Lung (tissue), 12 donors: ENCODE data around the gene GABBR2. TPM values are rescaled to one million over a fixed set of nuclear protein-coding genes. Genes with fewer than 3 reads are reported as not detected.

Experiments used
- ATAC-seq: fragments of 200-7000 bp; cut with Tn5 transposase; one replicate; pipeline ENCODE4 v1.9.1; 2020; ENCODE audit warnings: moderate number of reproducible peaks; ENCODE audit not compliant: insufficient read depth, low FRiP score
- DNase-seq, 3 donors: peaks; one replicate each; pipeline ENCODE4 v3.0.0-alpha.2; 2013 to 2017
- H3K27ac ChIP-seq, 2 donors: one replicate each; pipeline ENCODE4 v1.5.1; 2013; ENCODE audit warnings: mild to moderate bottlenecking in 2 of 2, moderate library complexity in 2 of 2, control low read depth in 1 of 2, inconsistent platforms in 1 of 2, low read depth in 1 of 2, low read length in 1 of 2
- H3K27me3 ChIP-seq, 3 donors: one replicate each; pipeline ENCODE4 v1.5.1; 2013; ENCODE audit warnings: low read length in 2 of 3; ENCODE audit not compliant: control insufficient read depth in 3 of 3, insufficient read depth in 3 of 3
- H3K36me3 ChIP-seq, 4 donors: one replicate each; pipeline ENCODE4 v1.5.1; 2013; ENCODE audit warnings: low read length in 4 of 4, mild to moderate bottlenecking in 1 of 4, moderate library complexity in 1 of 4; ENCODE audit not compliant: control insufficient read depth in 4 of 4, insufficient read depth in 4 of 4
- H3K4me1 ChIP-seq, 5 donors: one replicate each; pipeline ENCODE4 v1.5.1; 2013; ENCODE audit warnings: low read length in 5 of 5, mild to moderate bottlenecking in 2 of 5, moderate library complexity in 1 of 5; ENCODE audit not compliant: control insufficient read depth in 5 of 5, insufficient read depth in 5 of 5
- H3K4me3 ChIP-seq: one replicate; pipeline ENCODE4 v1.5.1; 2013; ENCODE audit warnings: mild to moderate bottlenecking, control low read depth, moderate library complexity
- H3K9ac ChIP-seq, 2 donors: one replicate each; pipeline ENCODE4 v1.5.1; 2013; ENCODE audit warnings: low read length in 2 of 2, control low read depth in 1 of 2; ENCODE audit not compliant: insufficient read depth in 1 of 2
- H3K9me3 ChIP-seq, 4 donors: one replicate each; pipeline ENCODE4 v1.5.1; 2013; ENCODE audit warnings: low read length in 3 of 4, mild to moderate bottlenecking in 1 of 4, moderate library complexity in 1 of 4; ENCODE audit not compliant: control insufficient read depth in 4 of 4, insufficient read depth in 3 of 4
- WGBS, 2 donors: extraction: QIAGEN DNeasy Blood & Tissue Kit; methylation state at CpG; one replicate each; pipeline ENCODE4 v1.1.7; 2013; 5-methylcytosine and 5-hydroxymethylcytosine counted together
- polyA plus RNA-seq, 2 donors: library from polyadenylated mRNA; stranded (reverse); fragments of 200-250 nt; gene quantifications; one replicate each; pipeline ENCODE4 v1.2.1, GENCODE V29; 2013
- total RNA-seq, 2 donors: library from RNA; depleted of rRNA in 1 of 2; stranded (reverse); fragments of >200 nt in 1 of 2; gene quantifications; one replicate each; pipeline ENCODE4 v1.2.1, GENCODE V29; 2014 to 2021
- TF ChIP-seq, protein P1 (sequence below): IDR thresholded peaks from 2 replicates; pipeline ENCODE4 v1.5.1; 2012; ENCODE audit warnings: mild to moderate bottlenecking; ENCODE audit errors: control extremely low read depth, extremely low read depth
- donor health status: control.
- donor health status: control.
- donor health status: Bipolar disorder and iron deficiency.
- donor health status: healthy.
- donor health status: DM: yes; HTN: yes; CAD: no.

GABBR2 gene
- total and polyA plus RNA-seq, 4 donors: 0.40 to 1.8 (median 0.64) TPM

DNA sequence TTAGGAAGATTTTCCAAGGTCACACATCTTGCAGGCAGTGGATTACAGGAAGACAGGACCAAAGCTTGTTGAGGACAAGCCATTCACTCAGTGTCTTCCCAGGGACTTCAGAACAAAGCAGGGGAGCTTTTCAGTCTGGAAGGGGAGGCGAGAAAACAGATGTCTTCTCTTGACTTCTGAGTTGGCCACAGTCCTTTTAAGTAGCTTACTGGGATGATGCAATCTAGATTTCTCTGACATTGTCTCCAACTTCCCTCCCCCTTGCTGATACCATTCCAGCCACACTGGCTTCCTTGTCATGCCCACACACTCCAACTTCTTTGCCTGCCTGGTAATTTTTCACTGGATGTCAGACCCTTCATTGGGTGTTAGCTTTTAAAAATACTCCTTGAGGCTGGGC lies 279.1 kb downstream of the GABBR2 start:
- Histone ChIP-seq H3K4me1 (peaks cover 0 to 7% (median 0%) of the 10 kb centered on the region in 5 donors), H3K9ac (no peak overlapping the region), H3K27ac (no peak overlapping the region), H3K9me3 (peaks cover 0 to 5% (median 0%) of the 10 kb centered on the region in 4 donors), H3K4me3 (no peak overlapping the region), H3K27me3 (no peaks in the 10 kb centered on the region), H3K36me3 (no peaks in the 10 kb centered on the region)
- TF ChIP-seq, protein P1, sequence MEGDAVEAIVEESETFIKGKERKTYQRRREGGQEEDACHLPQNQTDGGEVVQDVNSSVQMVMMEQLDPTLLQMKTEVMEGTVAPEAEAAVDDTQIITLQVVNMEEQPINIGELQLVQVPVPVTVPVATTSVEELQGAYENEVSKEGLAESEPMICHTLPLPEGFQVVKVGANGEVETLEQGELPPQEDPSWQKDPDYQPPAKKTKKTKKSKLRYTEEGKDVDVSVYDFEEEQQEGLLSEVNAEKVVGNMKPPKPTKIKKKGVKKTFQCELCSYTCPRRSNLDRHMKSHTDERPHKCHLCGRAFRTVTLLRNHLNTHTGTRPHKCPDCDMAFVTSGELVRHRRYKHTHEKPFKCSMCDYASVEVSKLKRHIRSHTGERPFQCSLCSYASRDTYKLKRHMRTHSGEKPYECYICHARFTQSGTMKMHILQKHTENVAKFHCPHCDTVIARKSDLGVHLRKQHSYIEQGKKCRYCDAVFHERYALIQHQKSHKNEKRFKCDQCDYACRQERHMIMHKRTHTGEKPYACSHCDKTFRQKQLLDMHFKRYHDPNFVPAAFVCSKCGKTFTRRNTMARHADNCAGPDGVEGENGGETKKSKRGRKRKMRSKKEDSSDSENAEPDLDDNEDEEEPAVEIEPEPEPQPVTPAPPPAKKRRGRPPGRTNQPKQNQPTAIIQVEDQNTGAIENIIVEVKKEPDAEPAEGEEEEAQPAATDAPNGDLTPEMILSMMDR: no peak
- 42 to 44% methylated on average over 1 of the region's 1 CpG for WGBS, 2 donors
- peak; percentile 36 for ATAC-seq
- peak in 2 of 3 donors; percentile 16 to 44 for DNase-seq

DNA sequence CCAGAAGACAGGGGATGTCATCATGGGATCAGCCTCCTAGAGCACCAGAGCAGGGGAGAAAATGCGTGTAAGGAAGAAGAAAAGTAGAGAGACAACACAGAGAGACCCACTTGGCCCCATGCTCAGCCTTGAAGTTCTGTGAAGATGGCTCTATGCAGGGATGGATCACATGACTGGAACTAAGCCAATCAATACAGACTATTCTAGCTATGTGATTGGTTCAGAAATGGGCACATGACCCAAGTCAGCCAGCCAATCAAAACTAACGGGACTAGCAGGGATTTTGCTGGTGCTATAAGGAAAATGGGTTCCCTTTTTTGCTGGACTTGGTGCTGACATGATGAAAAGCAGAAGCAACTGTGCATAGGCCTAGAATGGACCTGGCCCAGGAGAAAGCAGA lies 280.3 kb downstream of the GABBR2 start:
- peaks cover 0 to 7% (median 0%) of the 10 kb centered on the region in 5 donors for H3K4me1 ChIP-seq
- ATAC-seq (no peak), DNase-seq (no peak)
- H3K36me3 ChIP-seq: no peaks in the 10 kb centered on the region
- 93 to 96% methylated on average over 2 of the region's 2 CpGs for WGBS, 2 donors
- H3K27me3 ChIP-seq: no peaks in the 10 kb centered on the region
- H3K9ac ChIP-seq: no peak overlapping the region
- no peak overlapping the region for H3K4me3 ChIP-seq
- TF ChIP-seq, protein P1: no peak
- peaks cover 0 to 3% (median 0%) of the 10 kb centered on the region in 4 donors for H3K9me3 ChIP-seq
- no peak overlapping the region for H3K27ac ChIP-seq

DNA sequence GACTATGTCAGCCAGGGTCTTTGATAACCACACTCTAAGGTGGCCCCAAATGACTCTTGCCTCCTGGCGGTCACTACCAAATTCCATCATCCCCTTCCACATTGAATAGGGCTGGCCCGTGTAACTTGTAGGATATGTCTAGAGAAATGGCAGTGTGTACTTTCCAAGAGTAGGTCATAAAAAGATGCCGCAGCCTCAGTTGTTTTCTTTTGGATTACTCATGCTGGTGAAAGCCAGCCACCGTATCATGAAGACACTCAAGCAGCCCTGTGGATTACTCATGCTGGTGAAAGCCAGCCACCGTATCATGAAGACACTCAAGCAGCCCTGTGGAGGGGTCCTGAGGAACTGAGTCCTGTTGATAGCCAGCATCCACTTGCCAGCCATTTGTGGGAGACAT lies 281.2 kb downstream of the GABBR2 start:
- peaks cover 0 to 3% (median 0%) of the 10 kb centered on the region in 4 donors for H3K9me3 ChIP-seq
- no peak for ATAC-seq
- no peak for DNase-seq
- 93 to 94% methylated on average over 5 of the region's 5 CpGs for WGBS, 2 donors
- peaks cover 0 to 7% (median 0%) of the 10 kb centered on the region in 5 donors for H3K4me1 ChIP-seq
- TF ChIP-seq, protein P1: no peak
- H3K36me3 ChIP-seq: no peaks in the 10 kb centered on the region
- H3K9ac ChIP-seq: no peak overlapping the region
- no peak overlapping the region for H3K4me3 ChIP-seq
- H3K27me3 ChIP-seq: no peaks in the 10 kb centered on the region
- no peak overlapping the region for H3K27ac ChIP-seq

DNA sequence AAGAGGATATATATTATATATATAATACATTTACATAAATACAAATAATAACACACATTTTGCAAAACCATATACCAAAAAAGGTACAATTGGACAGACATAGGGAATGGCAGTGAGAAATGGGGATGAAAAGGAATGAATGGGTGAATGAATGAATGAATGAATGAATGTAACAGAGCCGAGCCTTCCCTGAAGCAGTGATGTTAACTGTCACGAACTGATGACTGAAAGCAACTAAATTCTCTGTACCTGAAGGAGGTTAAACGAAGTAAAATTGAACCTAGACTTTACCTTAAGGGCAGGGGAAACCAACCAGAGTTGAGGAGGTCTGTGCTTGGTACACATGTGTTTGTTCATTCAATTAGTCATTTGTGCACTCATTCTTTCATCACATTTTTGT lies 283.7 kb downstream of the GABBR2 start:
- Histone ChIP-seq H3K4me1 (peaks cover 0 to 4% (median 0%) of the 10 kb centered on the region in 5 donors), H3K9ac (no peak overlapping the region), H3K36me3 (no peaks in the 10 kb centered on the region), H3K9me3 (peaks cover 0 to 3% (median 0%) of the 10 kb centered on the region in 4 donors), H3K27ac (no peak overlapping the region), H3K4me3 (no peak overlapping the region), H3K27me3 (no peaks in the 10 kb centered on the region)
- no peak for ATAC-seq
- 86 to 91% methylated on average over 3 of the region's 3 CpGs for WGBS, 2 donors
- TF ChIP-seq, protein P1: no peak
- DNase-seq: no peak
